Posterior vena cava (tissue), 2 donors: ENCODE measurements around the gene SPHKAP. TPM values are rescaled to one million over a fixed set of nuclear protein-coding genes. Genes with fewer than 3 reads are reported as not detected.
"Not testable (repeated sequence)": the region's sequence is repeated elsewhere in the genome, so short reads cannot be mapped to it uniquely, and the experiment has no call there.

Experiments
- DNase-seq: peaks from one replicate; pipeline ENCODE4 v3.0.0-alpha.2; 2020; ENCODE audit warnings: low spot score
- intact Hi-C, 2 donors: fragments of 100-400 bp; cut with DNase I; formaldehyde crosslinking; loops; one replicate each; pipeline versions ENCODE4 v1.14.1 to v1.14.2; 2022 to 2023
- long read RNA-seq, 2 donors: library from polyadenylated mRNA; unstranded; transcript quantifications; one replicate each; pipeline ENCODE4 v2.0.0, GENCODE V29; 2020 to 2021
- total RNA-seq, 2 donors: library from RNA; stranded (reverse); fragmentation: NEBNext Ultra II Directional; extraction: Animal tissue kit (Norgen Biotek cat#: 25700); gene quantifications; one replicate each; pipeline ENCODE4 v1.2.1, GENCODE V29; 2021
- donor health status: DM: yes; HTN: yes; CAD: no.
- donor health status: DM: yes; HTN: yes; CAD: no.

SPHKAP gene, protein sequence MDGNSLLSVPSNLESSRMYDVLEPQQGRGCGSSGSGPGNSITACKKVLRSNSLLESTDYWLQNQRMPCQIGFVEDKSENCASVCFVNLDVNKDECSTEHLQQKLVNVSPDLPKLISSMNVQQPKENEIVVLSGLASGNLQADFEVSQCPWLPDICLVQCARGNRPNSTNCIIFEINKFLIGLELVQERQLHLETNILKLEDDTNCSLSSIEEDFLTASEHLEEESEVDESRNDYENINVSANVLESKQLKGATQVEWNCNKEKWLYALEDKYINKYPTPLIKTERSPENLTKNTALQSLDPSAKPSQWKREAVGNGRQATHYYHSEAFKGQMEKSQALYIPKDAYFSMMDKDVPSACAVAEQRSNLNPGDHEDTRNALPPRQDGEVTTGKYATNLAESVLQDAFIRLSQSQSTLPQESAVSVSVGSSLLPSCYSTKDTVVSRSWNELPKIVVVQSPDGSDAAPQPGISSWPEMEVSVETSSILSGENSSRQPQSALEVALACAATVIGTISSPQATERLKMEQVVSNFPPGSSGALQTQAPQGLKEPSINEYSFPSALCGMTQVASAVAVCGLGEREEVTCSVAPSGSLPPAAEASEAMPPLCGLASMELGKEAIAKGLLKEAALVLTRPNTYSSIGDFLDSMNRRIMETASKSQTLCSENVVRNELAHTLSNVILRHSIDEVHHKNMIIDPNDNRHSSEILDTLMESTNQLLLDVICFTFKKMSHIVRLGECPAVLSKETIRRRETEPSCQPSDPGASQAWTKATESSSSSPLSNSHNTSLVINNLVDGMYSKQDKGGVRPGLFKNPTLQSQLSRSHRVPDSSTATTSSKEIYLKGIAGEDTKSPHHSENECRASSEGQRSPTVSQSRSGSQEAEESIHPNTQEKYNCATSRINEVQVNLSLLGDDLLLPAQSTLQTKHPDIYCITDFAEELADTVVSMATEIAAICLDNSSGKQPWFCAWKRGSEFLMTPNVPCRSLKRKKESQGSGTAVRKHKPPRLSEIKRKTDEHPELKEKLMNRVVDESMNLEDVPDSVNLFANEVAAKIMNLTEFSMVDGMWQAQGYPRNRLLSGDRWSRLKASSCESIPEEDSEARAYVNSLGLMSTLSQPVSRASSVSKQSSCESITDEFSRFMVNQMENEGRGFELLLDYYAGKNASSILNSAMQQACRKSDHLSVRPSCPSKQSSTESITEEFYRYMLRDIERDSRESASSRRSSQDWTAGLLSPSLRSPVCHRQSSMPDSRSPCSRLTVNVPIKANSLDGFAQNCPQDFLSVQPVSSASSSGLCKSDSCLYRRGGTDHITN (N-terminal part only)
- 1 to 10 TPM in 1 of 2 donors, not detected in 1; 1.1 TPM for total RNA-seq
- long read RNA-seq, donor 1, partial matches to known transcripts = 0 of 1 reads
- long read RNA-seq, donor 1, other reads (novel, unspliced or antisense) = 1 of 1 reads
- long read RNA-seq, donor 2 = 0 reads

DNA sequence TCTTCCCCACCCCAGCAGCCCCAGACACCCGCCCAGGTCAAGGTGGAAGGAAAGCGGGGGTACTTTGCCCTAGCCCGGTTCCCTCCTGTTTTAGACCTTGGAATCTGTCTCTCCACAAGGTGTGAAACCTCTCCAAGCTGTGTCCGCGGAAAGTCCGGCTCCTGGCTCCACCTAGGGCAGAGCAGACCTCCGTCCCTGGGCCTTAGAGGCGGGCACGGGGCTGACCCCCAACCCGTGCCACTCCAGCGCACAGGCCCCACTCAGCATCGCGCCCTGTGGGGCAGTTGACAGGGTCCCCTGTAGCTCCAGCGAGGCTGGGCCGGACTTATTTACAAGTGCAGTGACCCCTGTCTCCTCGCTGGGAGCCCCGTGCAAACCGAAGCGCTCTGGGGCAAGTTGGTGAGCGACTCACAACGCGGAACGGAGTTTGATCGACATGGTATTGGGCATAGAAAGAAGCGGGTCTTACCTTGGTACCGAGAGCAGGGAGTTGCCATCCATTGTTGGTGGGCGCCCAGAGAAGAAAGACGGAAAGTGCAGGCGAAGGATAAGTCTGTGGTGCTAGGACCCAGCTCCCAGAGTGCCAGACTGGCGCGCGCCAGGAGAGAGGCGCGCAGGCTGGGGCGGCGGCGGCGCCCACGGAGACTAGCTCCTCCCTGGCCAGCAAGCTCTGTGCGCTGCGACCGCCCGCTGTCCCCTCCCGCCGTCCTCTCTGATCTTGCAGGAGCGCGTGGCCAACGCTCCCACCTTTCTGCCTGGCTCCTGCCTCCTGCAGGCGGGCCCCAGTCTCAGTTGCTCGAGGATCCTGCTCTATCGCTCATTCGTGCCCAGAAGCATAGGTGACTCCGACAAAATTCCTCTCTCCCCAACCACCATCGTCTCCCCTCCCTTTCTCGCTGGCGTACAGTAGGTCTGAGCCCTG is at the start of gene SPHKAP:
TSS of gene SPHKAP (minus strand) at position 590 of the 922 bp plus-strand sequence. CDS start at position 501, 89 bp downstream.
- no peak for DNase-seq

DNA sequence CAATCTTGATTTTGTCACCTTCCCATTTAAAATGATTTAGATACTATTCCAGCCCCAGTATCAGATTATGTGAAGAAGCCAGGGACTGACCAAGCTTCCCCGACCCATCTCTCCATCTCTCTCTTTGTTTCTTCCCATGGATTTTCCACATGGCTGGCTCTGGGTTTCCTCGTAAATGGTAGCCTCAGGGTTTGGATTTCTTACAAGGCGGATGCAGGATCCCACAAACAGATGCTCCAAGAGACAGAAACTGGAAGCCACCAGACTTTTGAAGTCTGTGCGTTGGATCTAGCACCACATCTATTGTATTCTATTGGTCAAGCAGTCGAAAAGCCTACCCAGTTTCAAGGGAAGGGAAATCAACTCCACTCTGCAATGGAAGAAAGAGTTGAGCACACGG is 46.0 kb upstream of the SPHKAP start:
- DNase-seq = no peak
- intact Hi-C loops = no loop called here

More for the DNA sequence above, at the start of gene SPHKAP:
- intact Hi-C loops = no loop called here

DNA sequence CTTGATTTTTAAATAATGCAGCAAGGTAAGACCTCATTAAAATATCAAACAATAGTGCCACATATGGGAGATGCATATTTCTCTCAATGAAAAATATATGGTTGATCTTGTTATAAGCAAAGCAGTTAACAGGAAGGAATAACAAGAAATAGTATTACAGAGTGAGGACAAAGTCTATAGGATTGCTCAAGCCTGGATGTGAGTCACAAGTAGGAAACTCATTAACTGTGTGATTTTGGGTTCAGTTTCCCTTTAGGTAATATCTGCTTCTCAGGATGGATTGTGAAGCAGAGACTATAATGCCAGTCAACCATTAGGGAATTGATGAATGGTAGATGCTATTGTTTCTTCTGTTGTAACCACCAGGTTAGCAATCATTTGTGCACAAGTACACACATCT is 42.9 kb upstream of the SPHKAP start:
- DNase-seq = no peak
- intact Hi-C loops = no loop called here

DNA sequence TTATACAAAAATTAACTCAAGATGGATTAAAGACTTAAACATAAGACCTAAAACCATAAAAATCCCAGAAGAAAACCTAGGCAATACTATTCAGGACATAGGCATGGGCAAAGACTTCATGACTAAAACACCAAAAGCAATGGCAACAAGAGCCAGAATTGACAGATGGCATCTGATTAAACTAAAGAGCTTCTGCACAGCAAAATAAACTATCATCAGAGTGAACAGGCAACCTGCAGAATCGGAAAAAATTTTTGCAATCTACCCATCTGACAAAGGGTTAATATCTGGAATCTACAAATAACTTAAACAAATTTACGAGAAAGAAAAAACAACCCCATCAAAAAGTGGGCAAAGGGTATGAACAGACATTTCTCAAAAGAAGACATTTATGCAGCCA is 37.1 kb upstream of the SPHKAP start:
- DNase-seq, intact Hi-C loops: not testable (repeated sequence)

DNA sequence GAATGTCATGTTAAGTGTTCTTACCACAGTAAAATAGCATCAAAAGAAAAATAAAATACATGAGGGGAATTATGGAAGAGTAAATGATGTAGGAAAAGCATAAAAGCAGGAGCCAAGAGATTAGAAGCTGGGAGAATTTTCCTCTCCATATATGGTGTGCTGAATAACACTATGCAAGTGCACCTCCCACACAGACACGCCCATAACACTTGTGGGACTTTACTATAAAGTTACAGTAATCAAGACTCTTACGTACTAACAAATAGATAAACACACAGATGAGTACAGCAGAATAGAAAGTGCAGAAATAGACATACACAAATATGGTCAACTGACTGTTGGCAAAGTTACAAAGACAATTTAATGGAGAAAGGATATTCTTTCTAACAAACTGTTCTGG is 16.0 kb upstream of the SPHKAP start:
- DNase-seq = no peak
- intact Hi-C loops = no loop called here

DNA sequence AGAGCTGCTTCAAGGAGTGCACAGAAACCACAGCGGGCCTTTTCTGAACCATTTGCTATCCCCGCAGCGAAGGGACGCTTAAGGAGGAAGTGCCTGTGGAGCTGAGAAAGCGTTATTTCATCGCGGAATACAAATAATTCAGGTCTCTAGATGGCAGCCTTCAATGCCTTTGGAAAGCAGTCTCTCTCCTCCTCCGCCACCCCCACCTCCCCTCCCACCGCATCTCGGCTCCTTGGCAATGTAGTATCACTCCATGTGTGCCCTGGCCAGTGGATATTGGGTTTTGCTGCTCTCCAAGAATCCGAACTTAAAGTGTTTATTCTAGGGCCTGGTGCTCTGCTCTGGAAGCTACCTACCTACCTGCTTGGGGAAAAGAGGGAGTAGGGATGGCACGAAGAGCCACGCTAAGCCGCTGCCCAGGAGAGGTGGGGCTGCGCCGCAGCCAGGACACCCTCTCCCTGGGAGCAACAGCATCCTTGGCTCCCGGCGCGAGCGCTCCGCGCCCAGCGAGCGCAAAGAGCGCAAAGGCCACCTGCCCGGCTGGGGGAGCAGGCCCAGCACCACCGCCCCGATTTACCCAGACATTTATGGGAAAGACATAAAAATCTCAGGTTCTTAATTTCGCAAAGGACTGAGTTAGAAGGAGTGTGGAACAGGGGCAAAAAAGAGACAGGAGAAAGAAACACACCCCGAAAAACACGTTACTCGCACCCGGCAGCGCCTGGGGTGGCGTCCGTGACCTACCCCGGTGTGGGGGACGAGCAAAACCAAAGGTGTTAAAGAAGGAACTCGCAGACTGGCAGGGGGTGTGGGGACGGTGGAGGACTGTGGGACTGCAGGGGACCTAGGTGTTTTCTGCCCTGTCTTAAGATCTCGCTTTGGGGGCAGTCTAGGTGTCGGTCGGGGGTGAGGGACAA is 1.0 kb downstream of the SPHKAP start:
- intact Hi-C loops = no loop called here
- no peak for DNase-seq

DNA sequence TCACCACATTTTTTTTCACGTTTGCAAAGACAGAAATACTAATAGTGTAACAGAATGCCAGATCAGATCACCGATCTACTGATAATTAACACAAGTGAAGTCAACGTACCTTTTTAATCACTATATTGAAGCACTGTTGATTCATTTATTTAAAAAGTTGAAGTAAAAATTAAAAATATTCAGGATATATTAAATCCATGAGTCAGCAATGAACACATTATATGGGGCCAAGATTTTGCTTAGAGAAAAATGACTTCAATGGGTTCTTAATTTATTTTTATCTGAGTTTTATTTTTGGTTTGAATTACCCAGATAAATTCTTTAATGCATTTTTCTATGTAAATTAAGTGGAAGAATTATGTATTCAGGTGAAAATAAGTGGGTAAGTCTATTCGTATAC is 14.2 kb downstream of the SPHKAP start:
- DNase-seq = no peak

DNA sequence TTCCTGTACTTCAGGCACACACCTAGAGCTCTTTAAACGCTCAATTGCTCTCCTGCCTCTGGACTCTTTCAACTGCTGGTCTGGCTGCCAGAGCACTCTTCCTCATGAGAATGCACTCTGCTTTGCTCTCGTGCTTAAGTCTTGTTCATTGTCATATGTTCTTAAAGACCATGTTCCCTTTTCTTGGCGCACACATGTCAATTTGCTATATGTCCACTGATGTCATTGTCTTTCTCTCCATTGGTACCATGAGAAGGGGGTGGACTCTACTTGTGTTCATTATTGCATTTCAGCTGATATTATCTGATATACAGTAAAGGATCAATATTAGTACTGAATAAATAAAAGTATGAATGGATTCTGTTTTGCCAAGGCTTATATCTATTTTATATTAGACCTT is 16.8 kb downstream of the SPHKAP start:
- intact Hi-C loops = no loop called here

More for the DNA sequence above, 14.2 kb downstream of the SPHKAP start:
- intact Hi-C loops = no loop called here

DNA sequence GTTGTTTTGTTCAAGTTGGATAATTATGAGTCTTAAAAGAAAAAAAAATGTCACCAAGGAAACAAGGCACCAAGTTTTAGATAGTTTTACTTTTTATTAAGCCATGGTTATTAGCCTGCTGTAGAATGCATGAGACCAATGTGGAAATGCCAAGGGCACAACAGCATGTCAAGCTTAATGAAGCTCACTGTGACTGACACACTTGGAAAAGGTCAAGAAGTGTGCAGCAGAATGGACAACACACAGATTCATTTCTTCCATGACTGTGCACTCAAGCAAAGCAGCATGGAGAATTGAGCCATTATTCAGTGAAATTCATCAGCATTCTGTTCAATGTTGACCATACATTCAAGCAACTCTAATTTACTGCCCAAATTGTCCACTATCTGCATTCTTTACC is 23.6 kb downstream of the SPHKAP start:
- intact Hi-C loops = no loop called here
- DNase-seq = no peak

More for the DNA sequence above, 16.8 kb downstream of the SPHKAP start:
- DNase-seq = no peak

DNA sequence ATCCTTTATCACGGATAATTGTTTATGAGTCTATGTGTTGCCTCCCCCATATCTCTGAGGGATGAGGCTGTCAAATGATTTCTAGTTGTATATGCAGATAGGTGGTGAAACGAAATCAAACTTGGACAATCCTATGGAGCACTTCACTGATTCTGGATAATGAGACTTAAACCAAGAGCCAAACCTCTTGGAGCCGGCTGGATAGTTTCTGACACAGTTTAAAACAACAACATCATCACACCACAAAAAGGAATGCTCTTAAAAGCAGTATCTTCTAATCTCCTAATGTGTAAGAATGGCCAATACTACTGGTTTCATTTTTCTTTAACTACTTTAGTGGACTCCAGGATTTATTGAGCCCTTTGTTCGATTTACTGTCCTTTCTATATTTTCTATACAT is 36.5 kb downstream of the SPHKAP start:
- DNase-seq = no peak
- intact Hi-C loops = no loop called here

DNA sequence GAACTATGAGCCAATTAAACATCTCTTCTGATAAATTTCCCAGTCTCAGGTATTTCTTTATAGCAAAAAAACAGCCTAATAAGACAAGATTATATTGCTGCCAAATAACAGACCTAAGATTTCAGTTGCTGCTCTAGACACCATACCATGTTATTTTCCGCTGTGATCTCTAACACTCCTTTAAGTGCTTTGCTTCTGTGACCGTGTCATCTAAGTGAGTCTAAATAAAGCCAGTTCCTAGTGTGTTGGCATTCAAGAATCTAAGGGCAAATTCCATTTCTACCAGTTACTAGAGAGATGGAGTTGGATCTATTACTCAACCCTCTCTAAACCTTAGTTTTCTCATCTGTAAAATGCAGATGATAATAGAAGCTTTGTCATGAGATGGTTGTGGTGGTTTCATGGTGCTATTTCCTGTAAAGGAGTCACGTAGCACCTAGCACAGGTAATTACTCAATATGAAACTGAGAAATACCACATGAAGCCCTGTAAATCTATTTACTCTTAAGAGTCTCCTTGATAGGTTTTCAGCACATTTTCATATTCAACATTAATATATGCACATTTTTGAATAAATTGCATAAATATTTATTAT is 40.5 kb downstream of the SPHKAP start:
- intact Hi-C loops = no loop called here
- no peak for DNase-seq

DNA sequence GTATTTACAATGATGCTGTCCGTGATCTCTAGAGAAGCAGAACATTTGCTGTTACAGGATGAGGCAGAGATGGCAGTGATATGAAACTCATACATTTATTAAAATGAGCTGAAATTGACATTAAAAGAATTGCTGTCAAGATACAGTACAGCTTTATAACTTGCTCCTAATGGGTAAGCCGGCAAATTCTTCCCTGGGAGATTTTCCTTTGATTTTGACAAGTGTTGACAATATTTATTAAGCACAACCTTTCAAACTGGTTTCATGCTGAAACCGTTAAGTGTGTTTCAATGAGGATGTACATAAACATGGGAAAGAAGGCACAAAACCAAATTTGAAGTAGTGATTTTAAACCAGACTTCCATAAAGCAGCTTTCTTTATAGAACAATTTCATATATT is 45.5 kb downstream of the SPHKAP start:
- intact Hi-C loops = no loop called here
- no peak for DNase-seq

DNA sequence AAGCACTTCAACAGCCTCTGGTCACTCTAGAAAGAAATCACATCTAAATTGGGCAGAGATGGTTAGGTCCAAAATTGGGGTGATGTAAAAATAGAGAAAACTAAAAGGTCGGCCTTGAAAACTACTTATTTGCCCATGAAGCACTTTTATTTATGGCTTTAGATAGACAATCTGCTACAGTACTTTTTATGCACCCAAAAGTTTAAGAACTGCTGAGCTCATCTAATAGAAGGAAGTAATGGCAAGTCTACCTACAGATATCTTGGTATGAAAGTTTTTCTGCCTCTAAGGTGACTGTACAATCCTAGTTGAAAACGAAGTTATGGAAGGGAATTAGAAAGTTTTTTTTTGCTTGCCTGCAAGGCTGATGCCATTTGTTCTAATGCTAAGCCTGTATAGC is 46.2 kb downstream of the SPHKAP start:
- intact Hi-C loops = no loop called here
- DNase-seq = no peak

DNA sequence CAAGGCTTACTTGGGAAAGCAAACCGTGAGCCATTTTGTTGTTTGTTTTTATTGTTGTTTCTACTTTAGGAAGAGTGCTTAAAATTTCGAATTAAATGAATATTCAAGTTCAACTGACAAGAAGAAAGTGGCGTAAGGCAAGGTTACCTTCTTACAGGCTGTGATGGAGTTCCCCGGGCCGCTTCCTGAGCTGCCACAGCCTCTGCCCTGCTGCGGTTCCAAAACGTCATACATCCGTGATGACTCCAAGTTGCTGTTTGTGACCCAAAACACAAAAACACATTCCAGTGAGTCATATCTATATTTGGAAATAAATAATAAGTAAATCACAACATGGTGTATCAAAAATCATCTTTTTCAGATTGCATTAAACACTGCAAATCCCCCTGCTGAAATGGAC is 49.7 kb downstream of the SPHKAP start:
- DNase-seq = no peak
- intact Hi-C loops = no loop called here

DNA sequence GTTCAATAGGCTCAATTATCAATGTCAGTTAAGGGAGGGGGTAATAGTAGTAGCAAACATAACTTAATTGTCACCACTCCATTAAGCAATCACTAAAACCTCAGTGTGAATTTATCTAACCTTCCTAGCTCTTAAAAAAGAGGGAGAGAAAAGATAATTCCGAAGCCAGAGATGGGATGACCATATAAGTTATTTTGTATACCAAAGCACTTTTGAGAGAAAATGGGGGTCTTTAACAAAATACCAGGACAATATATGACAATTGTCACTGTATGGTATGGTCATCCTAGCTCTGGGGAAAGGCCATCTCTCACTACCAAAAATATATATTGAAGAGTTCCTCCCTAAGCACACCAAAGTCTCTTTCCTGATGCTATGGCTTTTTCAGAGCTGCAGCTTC is 55.1 kb downstream of the SPHKAP start:
- intact Hi-C loops = no loop called here

DNA sequence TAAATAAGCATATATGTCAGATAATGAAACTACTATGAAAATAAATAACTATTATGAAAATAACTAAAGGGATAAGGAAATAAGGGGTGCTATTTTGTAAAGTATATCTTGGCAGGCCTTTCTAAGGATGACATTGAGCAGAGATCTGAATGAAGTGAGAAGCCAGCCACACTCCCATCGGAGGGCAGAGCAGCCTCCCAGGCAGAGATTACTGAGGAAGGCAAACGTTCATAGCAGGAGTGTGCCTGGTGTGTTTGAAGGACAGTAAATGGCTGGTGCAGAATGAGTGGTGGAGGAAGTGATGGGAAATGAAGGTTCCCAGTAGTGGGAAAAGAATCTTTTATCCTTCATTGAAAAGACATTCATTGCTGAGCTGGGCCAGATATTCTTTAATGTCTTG is 62.5 kb downstream of the SPHKAP start:
- intact Hi-C loops = no loop called here
- DNase-seq = no peak

More for the DNA sequence above, 55.1 kb downstream of the SPHKAP start:
- no peak for DNase-seq

DNA sequence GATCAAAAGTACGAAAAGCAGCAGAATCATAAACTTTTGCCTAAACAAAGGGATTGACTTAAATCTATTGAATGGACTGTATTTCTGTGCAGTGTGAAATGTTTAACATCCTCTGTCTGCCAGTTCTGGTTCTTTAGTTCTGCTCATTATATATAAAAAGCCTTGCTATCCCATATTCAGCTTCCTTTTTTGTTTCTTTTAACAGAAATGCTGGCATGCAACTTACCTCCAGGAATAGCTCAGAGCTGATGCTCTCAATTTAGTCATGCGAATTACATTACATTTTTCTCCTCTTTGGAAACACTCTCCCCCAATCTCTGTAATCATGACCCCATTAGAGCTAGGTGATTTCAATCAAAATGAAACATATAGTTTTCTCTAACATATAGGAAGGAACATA is 73.6 kb downstream of the SPHKAP start:
- no peak for DNase-seq
- intact Hi-C loops = no loop called here
